ENCODE results near the gene PRKD3.

GRCh38 chr2:37367310-37367709 lies 42.7 kb upstream of the PRKD3 start:
- no peak for TF ChIP-seq CTCF (IDR thresholded peaks at IDR 0.05; ENCODE audit: poor library complexity, severe bottlenecking)
- no peak for TF ChIP-seq SMC3 (conservative IDR thresholded peaks at IDR 0.05; ENCODE audit: poor library complexity)

All from neural cell (in vitro differentiated cells).